ENCODE data around the gene TAF4B.

GRCh38 chr18:26228562-26229260 lies 2.5 kb downstream of the TAF4B start:
- TF ChIP-seq EZH2 (IDR thresholded peaks at IDR 0.05; ENCODE audit: low read length, missing control alignments) (no peak), CTCF (conservative IDR thresholded peaks at IDR 0.05 in 1 of 2, IDR thresholded peaks at IDR 0.05 in 1 of 2; ENCODE audit: low read depth in 1 of 2, low read length in 2 of 2) (no peak)
